Measurements from ENCODE around the gene POMP.

POMP gene

DNA sequence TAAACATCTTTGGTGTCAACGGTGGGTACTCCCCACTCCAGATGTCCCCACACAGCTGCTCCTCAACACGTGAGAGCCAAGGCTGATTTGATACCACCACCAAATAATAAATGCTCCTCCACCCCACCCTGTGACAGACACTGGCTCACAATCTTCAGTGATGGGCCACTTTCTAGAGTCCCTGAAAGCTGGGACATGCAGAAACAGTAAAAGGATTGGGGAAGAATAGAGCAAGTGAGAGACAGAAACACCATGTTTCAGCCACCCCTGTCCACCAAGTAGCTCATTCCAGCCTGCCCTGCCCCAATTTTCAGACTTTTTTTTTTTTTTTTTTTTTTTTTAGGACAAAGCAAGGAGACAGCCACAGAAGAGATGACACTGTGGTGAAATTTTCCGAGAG, 58.2 kb downstream of the POMP start:
- DNase-seq (ENCODE audit: low read depth), result no peak
- H3K4me3 ChIP-seq (ENCODE audit: control insufficient read depth, low read depth, low read length), result no peak overlapping the region
- TF ChIP-seq, protein P1, sequence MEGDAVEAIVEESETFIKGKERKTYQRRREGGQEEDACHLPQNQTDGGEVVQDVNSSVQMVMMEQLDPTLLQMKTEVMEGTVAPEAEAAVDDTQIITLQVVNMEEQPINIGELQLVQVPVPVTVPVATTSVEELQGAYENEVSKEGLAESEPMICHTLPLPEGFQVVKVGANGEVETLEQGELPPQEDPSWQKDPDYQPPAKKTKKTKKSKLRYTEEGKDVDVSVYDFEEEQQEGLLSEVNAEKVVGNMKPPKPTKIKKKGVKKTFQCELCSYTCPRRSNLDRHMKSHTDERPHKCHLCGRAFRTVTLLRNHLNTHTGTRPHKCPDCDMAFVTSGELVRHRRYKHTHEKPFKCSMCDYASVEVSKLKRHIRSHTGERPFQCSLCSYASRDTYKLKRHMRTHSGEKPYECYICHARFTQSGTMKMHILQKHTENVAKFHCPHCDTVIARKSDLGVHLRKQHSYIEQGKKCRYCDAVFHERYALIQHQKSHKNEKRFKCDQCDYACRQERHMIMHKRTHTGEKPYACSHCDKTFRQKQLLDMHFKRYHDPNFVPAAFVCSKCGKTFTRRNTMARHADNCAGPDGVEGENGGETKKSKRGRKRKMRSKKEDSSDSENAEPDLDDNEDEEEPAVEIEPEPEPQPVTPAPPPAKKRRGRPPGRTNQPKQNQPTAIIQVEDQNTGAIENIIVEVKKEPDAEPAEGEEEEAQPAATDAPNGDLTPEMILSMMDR (conservative IDR thresholded peaks at IDR 0.05; ENCODE audit: control insufficient read depth, insufficient read depth, low read depth, low read length), result no peak

- DNase-seq (ENCODE audit: low read depth), result peak; percentile 51
- TF ChIP-seq, protein P1 (conservative IDR thresholded peaks at IDR 0.05; ENCODE audit: control insufficient read depth, insufficient read depth, low read depth, low read length), result no peak
- peak overlapping the region; percentile 66 for H3K4me3 ChIP-seq (ENCODE audit: control insufficient read depth, low read depth, low read length)
Observed at GRCh38 chr13:28718196-28718542, 59.2 kb downstream of the POMP start.

DNA sequence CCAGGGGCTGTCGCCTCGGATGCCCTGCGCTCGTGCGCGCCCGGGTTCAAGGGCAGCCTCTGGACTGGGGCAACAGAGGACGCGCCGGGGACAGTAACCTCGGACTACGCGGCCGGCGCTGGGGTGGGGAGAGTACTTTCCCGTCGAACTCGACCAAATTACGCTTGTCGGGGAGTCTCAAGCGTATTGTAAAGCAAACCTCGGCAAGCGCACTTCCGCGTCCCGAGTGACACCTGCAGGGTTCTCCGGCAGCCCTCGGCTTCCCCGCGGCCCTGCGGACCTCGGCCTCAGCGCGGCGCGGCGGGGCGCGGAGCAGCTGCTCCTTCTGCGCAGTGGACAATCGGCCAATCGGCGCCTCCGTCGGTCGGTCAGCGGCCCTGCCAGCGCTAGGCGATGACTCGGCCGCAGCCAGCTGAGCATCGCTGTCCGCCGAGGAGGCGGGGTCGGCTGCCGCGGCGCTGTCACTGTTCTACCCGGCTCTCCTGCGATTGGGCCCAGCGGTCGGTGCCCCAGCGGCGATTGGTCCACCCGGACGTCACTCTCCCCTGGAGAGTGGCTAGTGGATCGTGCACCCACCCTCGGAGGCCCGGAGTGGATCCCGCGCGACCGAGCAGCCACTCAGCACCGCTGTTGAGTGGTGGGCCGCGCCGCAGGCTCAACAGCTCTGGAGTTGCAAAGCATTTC, 59.8 kb downstream of the POMP start, which contains the start of gene SLC46A3:
TSS of gene SLC46A3 (minus strand) at position 428 of the 684 bp plus-strand sequence. CDS start 972 bp downstream, outside the sequence.
- peak within 1 kb of the TSS; percentile 66 for H3K4me3 ChIP-seq (ENCODE audit: control insufficient read depth, low read depth, low read length)
- TF ChIP-seq, protein P1 (conservative IDR thresholded peaks at IDR 0.05; ENCODE audit: control insufficient read depth, insufficient read depth, low read depth, low read length), result no peak
- DNase-seq (ENCODE audit: low read depth), result peak; percentile 96

DNA sequence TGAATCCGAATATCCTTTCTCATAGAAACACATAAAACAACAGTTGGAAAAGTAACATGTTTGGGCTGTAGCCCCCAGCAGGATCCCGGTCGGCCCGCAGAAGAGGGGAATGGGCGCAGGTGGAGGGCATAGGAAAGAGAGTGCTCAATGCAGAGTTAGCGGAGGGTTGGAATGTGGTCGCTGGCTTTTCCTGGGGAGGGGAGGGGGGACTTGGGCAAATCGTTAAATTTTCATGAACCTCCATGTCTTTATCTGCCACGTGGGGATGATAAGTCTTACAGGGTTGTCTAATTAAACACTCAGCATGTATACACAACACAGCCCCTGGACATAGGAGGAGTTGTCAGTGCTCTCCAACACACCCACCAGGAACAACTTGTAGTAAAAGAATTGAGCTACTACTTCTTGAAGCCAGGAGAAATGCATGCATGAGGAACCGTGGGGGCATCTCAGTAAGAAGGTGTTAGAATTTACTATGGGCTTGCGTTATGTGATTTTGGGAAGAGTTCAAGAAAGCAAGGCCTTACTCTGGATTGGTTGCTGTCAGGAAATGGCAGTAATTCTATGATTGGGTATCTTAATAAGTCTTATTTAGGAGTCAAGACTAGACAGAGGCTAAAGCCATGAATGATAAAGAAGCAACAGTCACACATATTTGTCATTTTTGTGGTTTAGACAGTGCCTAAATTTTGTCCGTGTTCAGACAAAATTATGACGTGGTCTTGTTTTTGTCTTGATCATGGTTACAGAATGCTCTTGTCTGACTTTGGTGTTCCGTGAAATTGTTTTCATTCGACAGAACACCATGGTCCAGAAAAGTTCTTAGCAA, 60.5 kb downstream of the POMP start:
- peak overlapping the region; percentile 55 for H3K4me3 ChIP-seq (ENCODE audit: control insufficient read depth, low read depth, low read length)
- TF ChIP-seq, protein P1 (conservative IDR thresholded peaks at IDR 0.05; ENCODE audit: control insufficient read depth, insufficient read depth, low read depth, low read length), result no peak
- peak; percentile 68 for DNase-seq (ENCODE audit: low read depth)

- no peak for DNase-seq (ENCODE audit: low read depth)
- TF ChIP-seq, protein P1 (conservative IDR thresholded peaks at IDR 0.05; ENCODE audit: control insufficient read depth, insufficient read depth, low read depth, low read length), result no peak
- no peak overlapping the region for H3K4me3 ChIP-seq (ENCODE audit: control insufficient read depth, low read depth, low read length)
Observed at GRCh38 chr13:28723806-28724205, 64.9 kb downstream of the POMP start.

DNA sequence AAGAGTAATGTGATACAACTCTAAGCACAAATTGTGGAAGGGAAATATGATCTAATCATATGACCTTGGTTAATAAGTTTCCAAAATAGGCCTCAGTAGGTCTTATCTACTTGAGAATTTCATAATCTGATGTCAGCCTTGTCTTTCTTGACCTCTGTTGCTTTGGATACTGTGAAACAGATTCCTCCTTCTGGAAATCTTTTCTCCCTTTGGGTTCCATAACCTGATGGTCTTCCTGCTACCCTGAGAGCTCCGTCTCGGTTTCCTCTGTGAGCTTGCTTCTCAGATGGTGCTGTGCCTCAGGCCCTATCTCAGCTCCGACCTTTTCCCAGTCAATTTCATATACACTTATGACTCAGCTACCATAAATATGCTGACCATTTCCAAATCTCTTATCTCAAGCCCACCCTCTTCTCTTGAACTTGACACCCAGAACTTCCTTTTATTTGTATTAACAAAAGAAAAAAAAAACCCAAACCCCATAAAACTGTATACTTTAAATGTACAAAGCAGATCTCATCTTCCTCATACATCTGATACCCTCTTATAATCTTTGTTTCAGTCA, 66.2 kb downstream of the POMP start:
- TF ChIP-seq, protein P1 (conservative IDR thresholded peaks at IDR 0.05; ENCODE audit: control insufficient read depth, insufficient read depth, low read depth, low read length), result no peak
- no peak for DNase-seq (ENCODE audit: low read depth)
- H3K4me3 ChIP-seq (ENCODE audit: control insufficient read depth, low read depth, low read length), result no peak overlapping the region

Data from fibroblast of mammary gland (primary cell).